Trophoblast cell (in vitro differentiated cells and primary cell): Measurements from ENCODE around the gene DHPS.

Experiments used
- DNase-seq, 2 donors: peaks; one replicate each; pipeline ENCODE4 v3.0.0-alpha.2; 2016
- H2AFZ ChIP-seq: 2 replicates; pipeline ENCODE4 v1.6.1; 2013; ENCODE audit warnings: low read length, moderate library complexity, mild to moderate bottlenecking; ENCODE audit not compliant: insufficient read depth, poor library complexity
- H2AK5ac ChIP-seq: 2 replicates; pipeline ENCODE4 v1.6.1; 2013; ENCODE audit warnings: mild to moderate bottlenecking, low read length
- H2BK120ac ChIP-seq: 2 replicates; pipeline ENCODE4 v1.6.1; 2013; ENCODE audit warnings: low read length, mild to moderate bottlenecking, moderate library complexity; ENCODE audit not compliant: insufficient read depth, poor library complexity
- H2BK12ac ChIP-seq: 2 replicates; pipeline ENCODE4 v1.6.1; 2013; ENCODE audit warnings: mild to moderate bottlenecking, low read length, moderate library complexity
- H2BK5ac ChIP-seq: 2 replicates; pipeline ENCODE4 v1.6.1; 2013; ENCODE audit warnings: low read length, low read depth, moderate library complexity, mild to moderate bottlenecking; ENCODE audit not compliant: poor library complexity
- H3K14ac ChIP-seq: 2 replicates; pipeline ENCODE4 v1.6.1; 2013; ENCODE audit warnings: mild to moderate bottlenecking, low read length
- H3K18ac ChIP-seq: 2 replicates; pipeline ENCODE4 v1.6.1; 2013; ENCODE audit warnings: mild to moderate bottlenecking, low read length
- H3K23ac ChIP-seq: 2 replicates; pipeline ENCODE4 v1.6.1; 2013; ENCODE audit warnings: low read length
- H3K27ac ChIP-seq: 2 replicates; pipeline ENCODE4 v1.5.1; 2013; ENCODE audit warnings: low read depth, mild to moderate bottlenecking, inconsistent platforms, low read length, moderate library complexity
- H3K27me3 ChIP-seq: 2 replicates; pipeline ENCODE4 v1.6.1; 2013; ENCODE audit warnings: inconsistent platforms, mild to moderate bottlenecking, low read length, moderate library complexity; ENCODE audit not compliant: insufficient read depth
- H3K36me3 ChIP-seq, 2 experiments: 1 replicate in 1 of 2; 2 replicates in 1 of 2; pipeline ENCODE4 v1.6.1; 2013; ENCODE audit warnings: low read length in 2 of 2, mild to moderate bottlenecking in 2 of 2, moderate library complexity in 1 of 2; ENCODE audit not compliant: insufficient read depth in 2 of 2, control insufficient read depth in 1 of 2
- H3K4ac ChIP-seq: 2 replicates; pipeline ENCODE4 v1.6.1; 2013; ENCODE audit warnings: low read depth, mild to moderate bottlenecking, low read length, moderate library complexity
- H3K4me1 ChIP-seq, 2 experiments: 1 replicate in 1 of 2; 2 replicates in 1 of 2; pipeline ENCODE4 v1.6.1; 2013; ENCODE audit warnings: low read length in 2 of 2, mild to moderate bottlenecking in 2 of 2, moderate library complexity in 1 of 2; ENCODE audit not compliant: insufficient read depth in 2 of 2, control insufficient read depth in 1 of 2
- H3K4me2 ChIP-seq: 2 replicates; pipeline ENCODE4 v1.6.1; 2013; ENCODE audit warnings: inconsistent platforms, mild to moderate bottlenecking, low read length, moderate library complexity
- H3K4me3 ChIP-seq: 2 replicates; pipeline ENCODE4 v1.5.1; 2013; ENCODE audit warnings: mild to moderate bottlenecking, low read depth, low read length, inconsistent platforms
- H3K79me1 ChIP-seq: one replicate; pipeline ENCODE4 v1.6.1; 2013; ENCODE audit warnings: low read length
- H3K79me2 ChIP-seq: 2 replicates; pipeline ENCODE4 v1.6.1; 2013; ENCODE audit warnings: low read length, mild to moderate bottlenecking; ENCODE audit not compliant: control insufficient read depth, insufficient read depth, poor library complexity
- H3K9ac ChIP-seq: 2 replicates; pipeline ENCODE4 v1.6.1; 2013; ENCODE audit warnings: mild to moderate bottlenecking, low read length
- H3K9me3 ChIP-seq: 2 replicates; pipeline ENCODE4 v1.6.1; 2013; ENCODE audit warnings: low read depth, mild to moderate bottlenecking, control low read depth, inconsistent platforms, low read length; ENCODE audit not compliant: insufficient read depth
- H4K12ac ChIP-seq: 2 replicates; pipeline ENCODE4 v1.6.1; 2013; ENCODE audit warnings: low read depth, mild to moderate bottlenecking, low read length, moderate library complexity
- H4K8ac ChIP-seq: 2 replicates; pipeline ENCODE4 v1.6.1; 2013; ENCODE audit warnings: low read depth, mild to moderate bottlenecking, low read length, moderate library complexity
- H4K91ac ChIP-seq: one replicate; pipeline ENCODE4 v1.6.1; 2013; ENCODE audit warnings: low read depth, mild to moderate bottlenecking, low read length, moderate library complexity
- WGBS: extraction: QIAGEN DNeasy Blood & Tissue Kit; methylation state at CpG from one replicate; pipeline ENCODE4 v1.1.7; 2013; ENCODE audit warnings: missing lambda C conversion rate; ENCODE audit not compliant: insufficient read length, insufficient coverage; ENCODE audit errors: extremely low coverage; 5-methylcytosine and 5-hydroxymethylcytosine counted together

Gene DHPS

GRCh38 chr19:12641456-12641855 lies 40.2 kb downstream of the DHPS start:
- Histone ChIP-seq H4K8ac (no peak overlapping the region), H3K79me1 (no peaks in the 10 kb centered on the region), H3K4me3 (no peak overlapping the region), H3K14ac (no peak overlapping the region), H3K79me2 (no peaks in the 10 kb centered on the region), H4K12ac (no peak overlapping the region), H2AK5ac (no peak overlapping the region), H3K23ac (no peak overlapping the region), H2BK5ac (no peak overlapping the region), H3K18ac (no peak overlapping the region), H2BK12ac (no peak overlapping the region), H3K9ac (no peak overlapping the region), H2AFZ (no peak overlapping the region), H3K9me3 (peaks cover 4% of the 10 kb centered on the region), H3K4ac (no peak overlapping the region), H3K4me2 (no peak overlapping the region), H3K27ac (no peak overlapping the region), H3K36me3 (no peaks in the 10 kb centered on the region), H2BK120ac (no peak overlapping the region), H3K4me1 (peaks cover 2 to 5% of the 10 kb centered on the region in 2 experiments), H3K27me3 (no peaks in the 10 kb centered on the region), H4K91ac (no peak overlapping the region)
- DNase-seq, result no peak
- no CpG with 5 or more reads among the region's 13 CpGs for WGBS

GRCh38 chr19:12639901-12640613 lies 41.6 kb downstream of the DHPS start:
- Histone ChIP-seq H4K8ac (no peak overlapping the region), H3K79me2 (no peaks in the 10 kb centered on the region), H3K4me2 (peak overlapping the region; percentile 44), H3K9me3 (peaks cover 4% of the 10 kb centered on the region), H3K79me1 (no peaks in the 10 kb centered on the region), H3K27ac (no peak overlapping the region), H3K23ac (no peak overlapping the region), H2AK5ac (no peak overlapping the region), H2BK12ac (no peak overlapping the region), H4K91ac (no peak overlapping the region), H3K9ac (no peak overlapping the region), H2BK5ac (no peak overlapping the region), H3K4me1 (peaks cover 2 to 5% of the 10 kb centered on the region in 2 experiments), H3K14ac (peak overlapping the region; percentile 1), H4K12ac (no peak overlapping the region), H2AFZ (peak overlapping the region; percentile 54), H3K27me3 (no peaks in the 10 kb centered on the region), H3K4ac (no peak overlapping the region), H3K36me3 (no peaks in the 10 kb centered on the region), H3K4me3 (no peak overlapping the region), H3K18ac (peak overlapping the region; percentile 12), H2BK120ac (no peak overlapping the region)
- WGBS, result no CpG with 5 or more reads among the region's 39 CpGs
- peak; percentile 63 to 77 for DNase-seq

- no peaks in the 10 kb centered on the region for H3K27me3 ChIP-seq
- H2BK12ac ChIP-seq, result no peak overlapping the region
- H3K23ac ChIP-seq, result no peak overlapping the region
- H3K36me3 ChIP-seq, result no peaks in the 10 kb centered on the region
- H3K4ac ChIP-seq, result no peak overlapping the region
- H4K91ac ChIP-seq, result no peak overlapping the region
- no peak overlapping the region for H4K8ac ChIP-seq
- no peak overlapping the region for H3K9ac ChIP-seq
- H3K27ac ChIP-seq, result no peak overlapping the region
- no peak overlapping the region for H2BK120ac ChIP-seq
- no peak overlapping the region for H2AK5ac ChIP-seq
- WGBS, result no CpG with 5 or more reads among the region's 22 CpGs
- no peak overlapping the region for H2BK5ac ChIP-seq
- H3K18ac ChIP-seq, result no peak overlapping the region
- no peak overlapping the region for H3K14ac ChIP-seq
- no peaks in the 10 kb centered on the region for H3K79me2 ChIP-seq
- H3K9me3 ChIP-seq, result peaks cover 4% of the 10 kb centered on the region
- no peak overlapping the region for H2AFZ ChIP-seq
- H4K12ac ChIP-seq, result peak overlapping the region; percentile 82
- DNase-seq, result no peak
- no peaks in the 10 kb centered on the region for H3K79me1 ChIP-seq
- H3K4me2 ChIP-seq, result no peak overlapping the region
- H3K4me1 ChIP-seq, result peaks cover 2 to 5% of the 10 kb centered on the region in 2 experiments
- no peak overlapping the region for H3K4me3 ChIP-seq
Observed at GRCh38 chr19:12638611-12639182, 43.0 kb downstream of the DHPS start.

GRCh38 chr19:12636631-12637030 lies 45.0 kb downstream of the DHPS start:
- Histone ChIP-seq H4K12ac (no peak overlapping the region), H3K18ac (no peak overlapping the region), H3K27me3 (no peaks in the 10 kb centered on the region), H3K79me2 (no peaks in the 10 kb centered on the region), H2BK12ac (no peak overlapping the region), H3K4me3 (no peak overlapping the region), H3K36me3 (no peaks in the 10 kb centered on the region), H2AK5ac (no peak overlapping the region), H3K9me3 (peaks cover 3% of the 10 kb centered on the region), H4K91ac (no peak overlapping the region), H3K27ac (no peak overlapping the region), H4K8ac (no peak overlapping the region), H3K9ac (no peak overlapping the region), H2AFZ (no peak overlapping the region), H3K79me1 (no peaks in the 10 kb centered on the region), H2BK5ac (no peak overlapping the region), H3K4ac (no peak overlapping the region), H3K4me1 (peaks cover 2 to 5% of the 10 kb centered on the region in 2 experiments), H2BK120ac (no peak overlapping the region), H3K4me2 (no peak overlapping the region), H3K14ac (no peak overlapping the region), H3K23ac (no peak overlapping the region)
- WGBS, result no CpG with 5 or more reads among the region's 13 CpGs
- peak; percentile 35 to 49 for DNase-seq
